Hematopoietic multipotent progenitor cell treated with erythropoietin and hydrocortisone succinate and interleukin-3 and kit ligand, for 15 days (in vitro differentiated cells): ENCODE measurements around the gene HIBCH.

Experiments
- DNase-seq: peaks from one replicate; pipeline ENCODE4 v3.0.0-alpha.2; 2015; ENCODE audit warnings: low spot score

The HIBCH gene

GRCh38 chr2:190156530-190157212, 163.0 kb downstream of the HIBCH start:
- DNase-seq = no peak
